ENCODE results near the gene LEUTX. TPM values are rescaled to one million over a fixed set of nuclear protein-coding genes. Genes with fewer than 3 reads are reported as not detected.

The LEUTX gene
- total RNA-seq, 4 donors from 2014 or later: not detected

DNA sequence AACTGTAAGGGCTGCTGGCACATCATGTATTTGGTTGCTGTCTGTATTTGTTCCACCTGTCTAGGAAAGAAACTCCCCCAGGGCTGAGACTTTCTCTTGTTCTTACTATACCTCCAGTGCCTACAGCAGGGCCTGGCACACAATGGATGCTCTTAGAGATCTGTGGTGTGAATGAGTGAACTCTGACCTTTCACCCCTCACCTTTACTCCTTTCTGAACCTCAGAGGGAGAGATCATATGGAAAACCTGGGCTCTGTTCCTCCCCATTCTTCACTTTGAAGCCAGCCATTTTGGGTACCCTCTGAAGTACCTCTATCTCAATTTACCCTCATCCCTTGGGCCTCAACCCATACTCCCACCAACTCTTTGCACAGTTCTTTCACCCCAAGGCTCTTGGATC lies 52.2 kb downstream of the LEUTX start:
- Histone ChIP-seq H3K27me3 (no peaks in the 10 kb centered on the region), H3K27ac (no peak overlapping the region), H3K4me1 (peaks cover 0 to 30% (median 10%) of the 10 kb centered on the region in 3 donors), H3K4me3 (no peak overlapping the region), H3K36me3 (peaks cover 0 to 77% of the 10 kb centered on the region in 2 donors), H3K9me3 (no peaks in the 10 kb centered on the region)
- no peak for TF ChIP-seq POLR2AphosphoS5 (IDR thresholded peaks at IDR 0.05)
- TF ChIP-seq, protein P1, sequence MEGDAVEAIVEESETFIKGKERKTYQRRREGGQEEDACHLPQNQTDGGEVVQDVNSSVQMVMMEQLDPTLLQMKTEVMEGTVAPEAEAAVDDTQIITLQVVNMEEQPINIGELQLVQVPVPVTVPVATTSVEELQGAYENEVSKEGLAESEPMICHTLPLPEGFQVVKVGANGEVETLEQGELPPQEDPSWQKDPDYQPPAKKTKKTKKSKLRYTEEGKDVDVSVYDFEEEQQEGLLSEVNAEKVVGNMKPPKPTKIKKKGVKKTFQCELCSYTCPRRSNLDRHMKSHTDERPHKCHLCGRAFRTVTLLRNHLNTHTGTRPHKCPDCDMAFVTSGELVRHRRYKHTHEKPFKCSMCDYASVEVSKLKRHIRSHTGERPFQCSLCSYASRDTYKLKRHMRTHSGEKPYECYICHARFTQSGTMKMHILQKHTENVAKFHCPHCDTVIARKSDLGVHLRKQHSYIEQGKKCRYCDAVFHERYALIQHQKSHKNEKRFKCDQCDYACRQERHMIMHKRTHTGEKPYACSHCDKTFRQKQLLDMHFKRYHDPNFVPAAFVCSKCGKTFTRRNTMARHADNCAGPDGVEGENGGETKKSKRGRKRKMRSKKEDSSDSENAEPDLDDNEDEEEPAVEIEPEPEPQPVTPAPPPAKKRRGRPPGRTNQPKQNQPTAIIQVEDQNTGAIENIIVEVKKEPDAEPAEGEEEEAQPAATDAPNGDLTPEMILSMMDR (IDR thresholded peaks at IDR 0.05): no peak
- TF ChIP-seq POLR2A (IDR thresholded peaks at IDR 0.05): no peak
- TF ChIP-seq EP300 (IDR thresholded peaks at IDR 0.05): no peak
- ATAC-seq: no peak

DNA sequence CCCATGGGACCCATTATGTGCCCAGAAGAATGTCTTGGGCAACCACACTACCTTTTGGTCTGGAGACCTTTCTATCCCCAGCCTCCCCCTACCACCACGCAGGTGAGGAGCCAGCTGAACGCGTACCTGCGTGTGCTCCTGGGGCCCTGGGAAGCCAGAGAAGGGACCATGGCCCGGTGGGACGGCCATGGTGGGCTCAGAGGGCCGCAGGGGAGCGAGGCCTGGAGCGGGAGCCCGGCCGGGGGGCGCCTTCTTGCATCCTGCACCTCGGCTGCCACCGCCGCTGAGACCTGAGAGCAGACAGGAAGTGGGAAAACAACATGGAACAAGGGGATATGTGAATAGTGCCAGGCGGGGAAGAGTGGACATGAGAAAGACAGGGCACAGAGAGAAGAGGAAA lies 53.0 kb downstream of the LEUTX start:
- WGBS, 2 donors (ENCODE audit: low coverage in 1 of 2): 67 to 93% methylated on average over 1 to 3 of the region's 16 CpGs
- H3K36me3 ChIP-seq: peaks cover 0 to 77% of the 10 kb centered on the region in 2 donors
- peak overlapping the region in 1 of 4 donors; percentile 7 for H3K27ac ChIP-seq

DNA sequence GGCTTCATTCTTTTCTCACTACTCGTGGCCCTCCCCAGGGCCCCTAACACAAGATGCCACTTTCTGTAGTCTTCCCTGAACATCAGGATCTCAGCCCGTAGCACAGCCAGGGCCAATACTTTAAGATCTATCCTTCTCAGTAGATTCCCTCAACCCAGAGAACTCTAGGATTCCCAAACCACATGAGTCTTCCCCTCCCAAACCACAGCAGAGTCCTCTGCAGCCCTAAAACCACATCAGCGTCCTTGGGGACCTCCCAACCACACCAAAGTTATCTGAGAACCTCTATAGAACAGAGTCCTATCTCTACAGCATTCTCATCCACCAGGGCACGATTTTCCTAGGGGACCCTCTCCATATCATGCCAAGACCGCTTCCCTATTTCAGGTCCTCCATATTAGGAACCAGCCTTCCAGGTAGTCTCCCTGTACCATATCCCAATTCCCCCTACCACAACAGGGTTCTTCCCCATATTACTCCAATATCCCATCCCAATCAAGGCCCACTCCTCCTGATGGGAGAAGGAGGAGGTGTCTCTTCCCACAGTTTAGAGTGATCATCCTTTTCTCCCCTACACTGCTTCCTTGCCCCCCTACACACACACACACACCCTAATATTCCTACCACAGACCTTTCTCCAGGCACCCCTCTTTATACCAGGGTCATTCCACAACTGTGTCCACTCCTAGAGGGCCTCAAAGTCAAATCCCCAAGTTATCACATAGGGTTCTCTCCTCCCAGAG lies 53.9 kb downstream of the LEUTX start:
- peaks cover 0 to 30% (median 10%) of the 10 kb centered on the region in 3 donors for H3K4me1 ChIP-seq
- peak overlapping the region; percentile 25 to 91 (median 86) for H3K27ac ChIP-seq
- peaks cover 0 to 77% of the 10 kb centered on the region in 2 donors for H3K36me3 ChIP-seq
- no peaks in the 10 kb centered on the region for H3K27me3 ChIP-seq
- no peaks in the 10 kb centered on the region for H3K9me3 ChIP-seq
- peak overlapping the region; percentile 87 to 99 for H3K4me3 ChIP-seq
- no peak for ATAC-seq
- no peak for TF ChIP-seq POLR2AphosphoS5 (IDR thresholded peaks at IDR 0.05)
- TF ChIP-seq EP300 (IDR thresholded peaks at IDR 0.05): no peak
- no peak for TF ChIP-seq POLR2A (IDR thresholded peaks at IDR 0.05)
- TF ChIP-seq, protein P1 (IDR thresholded peaks at IDR 0.05): no peak
- 14 to 59% methylated on average over 2 to 5 of the region's 5 CpGs for WGBS, 2 donors (ENCODE audit: low coverage in 1 of 2)

More for the DNA sequence above, 53.0 kb downstream of the LEUTX start:
- no peaks in the 10 kb centered on the region for H3K27me3 ChIP-seq
- H3K4me3 ChIP-seq: no peak overlapping the region
- no peak for ATAC-seq
- TF ChIP-seq, protein P1 (IDR thresholded peaks at IDR 0.05): no peak
- TF ChIP-seq POLR2A (IDR thresholded peaks at IDR 0.05): no peak
- TF ChIP-seq EP300 (IDR thresholded peaks at IDR 0.05): no peak
- no peak for TF ChIP-seq POLR2AphosphoS5 (IDR thresholded peaks at IDR 0.05)
- peaks cover 0 to 30% (median 10%) of the 10 kb centered on the region in 3 donors for H3K4me1 ChIP-seq
- no peaks in the 10 kb centered on the region for H3K9me3 ChIP-seq

DNA sequence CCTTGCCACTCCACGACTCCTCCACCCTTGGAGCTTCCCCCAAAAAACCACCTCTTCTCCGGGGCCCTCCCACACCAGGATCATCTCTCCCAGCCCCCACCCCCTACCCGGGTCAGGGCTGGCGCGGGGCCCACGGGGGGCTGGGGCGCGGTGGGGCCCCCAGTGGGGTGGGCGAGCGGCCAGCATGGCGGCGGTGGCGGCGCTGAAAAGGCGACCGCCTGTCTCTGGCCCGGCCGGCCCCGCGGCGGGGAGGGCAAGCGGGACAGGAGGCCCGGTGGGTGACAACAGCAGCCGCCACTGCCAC lies 54.5 kb downstream of the LEUTX start:
- ATAC-seq: peak; percentile 2
- WGBS, 2 donors (ENCODE audit: low coverage in 1 of 2): 0 to 13% methylated on average over 1 to 2 of the region's 24 CpGs

More for the DNA sequence above, 54.5 kb downstream of the LEUTX start:
- Histone ChIP-seq H3K4me3 (peak overlapping the region; percentile 87 to 99), H3K4me1 (peaks cover 0 to 30% (median 10%) of the 10 kb centered on the region in 3 donors), H3K9me3 (no peaks in the 10 kb centered on the region), H3K27ac (peak overlapping the region; percentile 25 to 91 (median 86)), H3K27me3 (no peaks in the 10 kb centered on the region), H3K36me3 (peaks cover 0 to 77% of the 10 kb centered on the region in 2 donors)
- TF ChIP-seq, protein P1 (IDR thresholded peaks at IDR 0.05): no peak
- TF ChIP-seq POLR2AphosphoS5 (IDR thresholded peaks at IDR 0.05) (no peak), EP300 (IDR thresholded peaks at IDR 0.05) (no peak), POLR2A (IDR thresholded peaks at IDR 0.05) (no peak)

Measured in gastroesophageal sphincter (tissue), 4 donors.